ENCODE results near the gene MEGF6. TPM values are rescaled to one million over a fixed set of nuclear protein-coding genes. Genes with fewer than 3 reads are reported as not detected.

Gene MEGF6
- total and polyA plus RNA-seq, 2 donors (not counting 3 experiments of a cell fraction or from before 2014, with no cell fraction given): 22.5 to 63.7 TPM

DNA sequence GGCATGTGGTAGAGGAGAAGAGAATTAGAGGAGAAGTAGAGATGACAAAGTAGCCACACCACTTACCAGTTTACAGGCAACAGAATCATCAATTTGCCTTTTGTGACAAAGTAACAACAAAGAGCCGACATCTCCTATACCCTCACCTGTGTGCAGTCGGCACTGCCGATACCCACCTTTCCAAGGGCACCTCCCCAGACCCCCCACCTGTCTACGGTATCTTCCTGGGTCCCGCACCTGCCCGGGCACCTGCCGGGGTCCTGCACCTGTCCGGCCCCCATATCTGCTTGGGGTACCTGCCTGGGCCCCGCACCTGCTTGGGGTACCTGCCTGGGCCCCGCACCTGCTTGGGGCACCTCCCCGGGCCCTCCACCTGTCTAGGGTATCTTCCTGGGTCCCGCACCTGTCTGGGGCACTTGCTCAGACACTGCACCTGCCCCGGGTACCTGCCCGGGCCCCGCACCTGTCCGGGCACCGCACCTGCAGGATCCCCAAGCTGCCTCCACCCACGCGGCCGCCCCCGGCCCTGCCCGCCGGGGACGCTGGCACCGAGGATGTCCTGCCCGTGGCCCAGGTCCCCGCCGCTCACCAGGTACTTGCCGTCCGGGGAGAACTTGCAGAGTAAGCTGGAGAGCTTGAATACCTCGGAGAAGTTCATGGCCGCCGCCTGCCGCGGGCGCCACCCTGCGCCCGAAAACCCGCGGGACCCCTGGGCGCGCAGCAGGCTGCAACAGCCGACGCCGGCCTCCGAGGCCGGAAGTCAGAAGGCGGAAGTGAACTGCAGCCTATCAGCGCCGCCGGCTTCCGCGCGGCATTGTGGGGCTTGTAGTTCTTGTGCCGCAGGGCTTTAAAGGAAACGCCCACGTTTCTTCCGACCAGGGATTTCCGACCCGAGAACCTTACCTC, 38.3 kb upstream of the MEGF6 start, which contains the start of gene WRAP73:
Gene WRAP73 (minus strand): TSS at position 762 of the 906 bp plus-strand sequence. CDS start 104 bp downstream, at position 658.
- H3K4me3 ChIP-seq (replicated peaks in 1 of 3; ENCODE audit: insufficient read depth in 1 of 3, low read depth in 1 of 3, low read length in 3 of 3): peak within 1 kb of the TSS; percentile 79 to 94 (median 86)
- ChIA-PET POLR2A (no interaction called here), CTCF (interaction anchor here (1.4 to 1.6 kb wide), 2 partner anchors 11 to 197 kb away, joined by 3 to 4 read pairs; no protein-coding TSS in a partner anchor)
- peaks cover 0 to 10% of the 10 kb centered on the region in 2 experiments for H3K36me3 ChIP-seq (ENCODE audit: control insufficient read depth in 2 of 2, extremely low read depth in 1 of 2, insufficient read depth in 2 of 2, low read length in 2 of 2)
- FAIRE-seq: peak; percentile 92
- dilution Hi-C loops (cut with MboI; ENCODE audit: extremely low pct_ligation_motif_present, low sequenced_read_pairs): no loop called here
- peak within 1 kb of the TSS; percentile 94 for H2AFZ ChIP-seq (ENCODE audit: low read depth, low read length)
- no TSS peak for BruUV-seq (replicated peaks)
- H3K27ac ChIP-seq (ENCODE audit: insufficient read depth, low read depth, low read length): no peak within 1 kb of the TSS
- H3K9ac ChIP-seq (replicated peaks; ENCODE audit: extremely low read depth, insufficient read depth, low read length): peak within 1 kb of the TSS; percentile 76
- H4K20me1 ChIP-seq (replicated peaks; ENCODE audit: control insufficient read depth, extremely low read depth, insufficient read depth, low read length): no peaks in the 10 kb centered on the region
- peak; percentile 91 for DNase-seq (ENCODE audit: low read depth, low spot score)
- no peaks in the 10 kb centered on the region for H3K9me3 ChIP-seq (replicated peaks; ENCODE audit: control insufficient read depth, insufficient read depth, low read length)
- H3K79me2 ChIP-seq (ENCODE audit: control insufficient read depth, insufficient read depth, low read length): peaks cover 4% of the 10 kb centered on the region
- H3K4me1 ChIP-seq (ENCODE audit: control insufficient read depth, extremely low read depth, insufficient read depth, low read length): peaks cover 8% of the 10 kb centered on the region
- intact Hi-C loops (cut with micrococcal nuclease): loop anchor here (1.0 to 2.0 kb wide), 2 partner anchors 25 to 61 kb away; no protein-coding TSS in a partner anchor
- H3K9me1 ChIP-seq (replicated peaks; ENCODE audit: control insufficient read depth, extremely low read depth, insufficient read depth, low read length): no peaks in the 10 kb centered on the region
- TF ChIP-seq POLR2A (IDR thresholded peaks at IDR 0.05; ENCODE audit: low read depth, low read length): peak; percentile 81
- TF ChIP-seq MYC (IDR thresholded peaks at IDR 0.05; ENCODE audit: low read depth, low read length): no peak
- no peak for TF ChIP-seq EZH2 (IDR thresholded peaks at IDR 0.05; ENCODE audit: borderline replicate concordance, low read depth, low read length, severe bottlenecking)
- TF ChIP-seq, protein P1, sequence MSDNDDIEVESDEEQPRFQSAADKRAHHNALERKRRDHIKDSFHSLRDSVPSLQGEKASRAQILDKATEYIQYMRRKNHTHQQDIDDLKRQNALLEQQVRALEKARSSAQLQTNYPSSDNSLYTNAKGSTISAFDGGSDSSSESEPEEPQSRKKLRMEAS (IDR thresholded peaks at IDR 0.05; ENCODE audit: insufficient read depth, insufficient read length): no peak
- no peak for TF ChIP-seq JUN (IDR thresholded peaks at IDR 0.05; ENCODE audit: borderline replicate concordance, insufficient read depth, insufficient read length, low read depth)
- TF ChIP-seq POLR2AphosphoS5 (IDR thresholded peaks at IDR 0.05; ENCODE audit: insufficient read depth, low read depth, low read length): peak; percentile 87
- TF ChIP-seq, protein P2, sequence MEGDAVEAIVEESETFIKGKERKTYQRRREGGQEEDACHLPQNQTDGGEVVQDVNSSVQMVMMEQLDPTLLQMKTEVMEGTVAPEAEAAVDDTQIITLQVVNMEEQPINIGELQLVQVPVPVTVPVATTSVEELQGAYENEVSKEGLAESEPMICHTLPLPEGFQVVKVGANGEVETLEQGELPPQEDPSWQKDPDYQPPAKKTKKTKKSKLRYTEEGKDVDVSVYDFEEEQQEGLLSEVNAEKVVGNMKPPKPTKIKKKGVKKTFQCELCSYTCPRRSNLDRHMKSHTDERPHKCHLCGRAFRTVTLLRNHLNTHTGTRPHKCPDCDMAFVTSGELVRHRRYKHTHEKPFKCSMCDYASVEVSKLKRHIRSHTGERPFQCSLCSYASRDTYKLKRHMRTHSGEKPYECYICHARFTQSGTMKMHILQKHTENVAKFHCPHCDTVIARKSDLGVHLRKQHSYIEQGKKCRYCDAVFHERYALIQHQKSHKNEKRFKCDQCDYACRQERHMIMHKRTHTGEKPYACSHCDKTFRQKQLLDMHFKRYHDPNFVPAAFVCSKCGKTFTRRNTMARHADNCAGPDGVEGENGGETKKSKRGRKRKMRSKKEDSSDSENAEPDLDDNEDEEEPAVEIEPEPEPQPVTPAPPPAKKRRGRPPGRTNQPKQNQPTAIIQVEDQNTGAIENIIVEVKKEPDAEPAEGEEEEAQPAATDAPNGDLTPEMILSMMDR (IDR thresholded peaks at IDR 0.05; ENCODE audit: extremely low read depth in 1 of 2, insufficient read depth in 1 of 2, low read depth in 1 of 2, low read length in 2 of 2): peak; percentile 14 to 38
- no peak for TF ChIP-seq FOS (IDR thresholded peaks at IDR 0.05; ENCODE audit: borderline replicate concordance, insufficient read depth, low read length)
- no peak for TF ChIP-seq GATA2 (IDR thresholded peaks at IDR 0.05; ENCODE audit: insufficient read depth, insufficient read length, low read depth, low read length)
- H3K4me2 ChIP-seq (ENCODE audit: insufficient read depth, low read length): peak within 1 kb of the TSS; percentile 72
- peaks cover 24 to 41% of the 10 kb centered on the region in 2 experiments for H3K27me3 ChIP-seq (ENCODE audit: control insufficient read depth in 2 of 2, insufficient read depth in 2 of 2, low read length in 2 of 2)

Measured in endothelial cell of umbilical vein (primary cell).